Endothelial cell of umbilical vein (primary cell): ENCODE measurements around the gene GALK1.

Source experiments
- CTCF ChIP-seq, 2 donors: IDR thresholded peaks; 1 replicate in 1 of 2; 2 replicates in 1 of 2; pipeline ENCODE4 v1.5.1; 2011; ENCODE audit warnings: low read length in 2 of 2, mild to moderate bottlenecking in 2 of 2, moderate library complexity in 2 of 2, control low read depth in 1 of 2, inconsistent platforms in 1 of 2, low read depth in 1 of 2; ENCODE audit not compliant: insufficient read depth in 1 of 2; ENCODE audit errors: extremely low read depth in 1 of 2
- EZH2 ChIP-seq: IDR thresholded peaks from 2 replicates; pipeline ENCODE4 v1.6.1; 2012; ENCODE audit warnings: borderline replicate concordance, low read depth, mild to moderate bottlenecking, moderate library complexity, low read length, inconsistent platforms; ENCODE audit not compliant: severe bottlenecking
- FOS ChIP-seq: IDR thresholded peaks from 2 replicates; pipeline ENCODE4 v1.6.1; 2011; ENCODE audit warnings: mild to moderate bottlenecking, low read length, moderate library complexity, borderline replicate concordance; ENCODE audit not compliant: insufficient read depth
- GATA2 ChIP-seq: IDR thresholded peaks from 2 replicates; pipeline ENCODE4 v1.7.0; 2011; ENCODE audit warnings: low read depth, mild to moderate bottlenecking, moderate library complexity, mixed read lengths, low read length; ENCODE audit not compliant: insufficient read length, insufficient read depth
- JUN ChIP-seq: IDR thresholded peaks from 2 replicates; pipeline ENCODE4 v1.6.1; 2011; ENCODE audit warnings: borderline replicate concordance, low read depth; ENCODE audit not compliant: insufficient read length, insufficient read depth
- MAX ChIP-seq: IDR thresholded peaks from 2 replicates; pipeline ENCODE4 v1.6.1; 2011; ENCODE audit not compliant: insufficient read depth, insufficient read length
- MYC ChIP-seq: IDR thresholded peaks from one replicate; pipeline ENCODE4 v1.6.1; 2011; ENCODE audit warnings: mild to moderate bottlenecking, low read depth, low read length
- POLR2A ChIP-seq: IDR thresholded peaks from 2 replicates; pipeline ENCODE4 v1.6.1; 2012; ENCODE audit warnings: low read depth, mild to moderate bottlenecking, control low read depth, low read length
- POLR2AphosphoS5 ChIP-seq: IDR thresholded peaks from 2 replicates; pipeline ENCODE4 v1.6.1; 2012; ENCODE audit warnings: low read depth, mild to moderate bottlenecking, control low read depth, low read length, moderate library complexity; ENCODE audit not compliant: insufficient read depth

- TF ChIP-seq POLR2A (no peak), CTCF (IDR thresholded peaks at IDR 0.05; ENCODE audit: extremely low read depth in 1 of 2, insufficient read depth in 1 of 2, low read depth in 1 of 2, low read length in 2 of 2) (no peak), POLR2AphosphoS5 (no peak), EZH2 (no peak), JUN (no peak), GATA2 (no peak), MAX (no peak), MYC (no peak), FOS (no peak)
Measured at GRCh38 chr17:75739801-75740200, 25.2 kb downstream of the GALK1 start.
